HEK293 (cell line): Measurements from ENCODE around the gene FUBP3.

Source experiments
- GLI4 ChIP-seq: fragments of 450-650 bp; formaldehyde crosslinking; IDR thresholded peaks from 2 replicates; pipeline ENCODE4 v1.5.1; 2016; ENCODE audit warnings: missing biosample characterization, missing genetic modification characterization
- KLF9 ChIP-seq: fragments of 450-650 bp; formaldehyde crosslinking; IDR thresholded peaks from 2 replicates; pipeline ENCODE4 v1.5.1; 2016; ENCODE audit warnings: missing biosample characterization, missing genetic modification characterization, low read depth
- MZF1 ChIP-seq: fragments of 450-650 bp; formaldehyde crosslinking; IDR thresholded peaks from 2 replicates; pipeline ENCODE4 v1.5.1; 2017; ENCODE audit warnings: missing biosample characterization, missing genetic modification characterization, borderline replicate concordance
- PRDM1 ChIP-seq: fragments of 450-650 bp; formaldehyde crosslinking; IDR thresholded peaks from 2 replicates; pipeline ENCODE4; 2016; ENCODE audit warnings: missing biosample characterization, missing genetic modification characterization
- REST ChIP-seq: fragments of 450-650 bp; formaldehyde crosslinking; IDR thresholded peaks from 2 replicates; pipeline ENCODE4 v1.5.1; 2016; ENCODE audit warnings: missing biosample characterization, missing genetic modification characterization
- YY2 ChIP-seq: fragments of 450-650 bp; formaldehyde crosslinking; IDR thresholded peaks from 2 replicates; pipeline ENCODE4 v1.5.1; 2016; ENCODE audit warnings: missing biosample characterization, missing genetic modification characterization
- ZBTB44 ChIP-seq: fragments of 450-650 bp; IDR thresholded peaks from 2 replicates; pipeline ENCODE4 v1.5.1; 2018; ENCODE audit warnings: missing biosample characterization, mild to moderate bottlenecking, missing genetic modification characterization
- ZEB2 ChIP-seq: fragments of 450-650 bp; formaldehyde crosslinking; IDR thresholded peaks from 2 replicates; pipeline ENCODE4 v1.5.1; 2016; ENCODE audit warnings: missing biosample characterization, missing genetic modification characterization
- ZIC2 ChIP-seq: fragments of 450-650 bp; formaldehyde crosslinking; IDR thresholded peaks from 2 replicates; pipeline ENCODE4 v1.5.1; 2016; ENCODE audit warnings: missing biosample characterization, missing genetic modification characterization
- ZNF112 ChIP-seq: fragments of 450-650 bp; formaldehyde crosslinking; IDR thresholded peaks from 2 replicates; pipeline ENCODE4 v1.5.0; 2017; ENCODE audit warnings: missing biosample characterization, missing genetic modification characterization
- ZNF114 ChIP-seq: fragments of 450-650 bp; formaldehyde crosslinking; IDR thresholded peaks from 2 replicates; pipeline ENCODE4 v1.5.0; 2017; ENCODE audit warnings: missing biosample characterization, missing genetic modification characterization
- ZNF211 ChIP-seq: fragments of 450-650 bp; formaldehyde crosslinking; IDR thresholded peaks from 2 replicates; pipeline ENCODE4 v1.5.1; 2016; ENCODE audit warnings: low read depth, missing biosample characterization, missing genetic modification characterization
- ZNF221 ChIP-seq: fragments of 450-650 bp; formaldehyde crosslinking; IDR thresholded peaks from 2 replicates; pipeline ENCODE4 v1.5.1; 2017; ENCODE audit warnings: missing biosample characterization, missing genetic modification characterization, borderline replicate concordance
- ZNF24 ChIP-seq: fragments of 450-650 bp; formaldehyde crosslinking; IDR thresholded peaks from 2 replicates; pipeline ENCODE4 v1.5.1; 2016; ENCODE audit warnings: missing biosample characterization, missing genetic modification characterization
- ZNF26 ChIP-seq: fragments of 450-650 bp; formaldehyde crosslinking; IDR thresholded peaks from 2 replicates; pipeline ENCODE4 v1.5.1; 2016; ENCODE audit warnings: missing biosample characterization, missing genetic modification characterization
- ZNF280D ChIP-seq: fragments of 450-650 bp; formaldehyde crosslinking; IDR thresholded peaks from 2 replicates; pipeline ENCODE4 v1.5.1; 2016; ENCODE audit warnings: missing biosample characterization, missing genetic modification characterization
- ZNF391 ChIP-seq: fragments of 450-650 bp; formaldehyde crosslinking; IDR thresholded peaks from 2 replicates; pipeline ENCODE4 v1.5.1; 2016; ENCODE audit warnings: low read depth, missing biosample characterization, missing genetic modification characterization, borderline replicate concordance
- ZNF449 ChIP-seq: fragments of 450-650 bp; formaldehyde crosslinking; IDR thresholded peaks from 2 replicates; pipeline ENCODE4 v1.5.1; 2017; ENCODE audit warnings: missing biosample characterization, mild to moderate bottlenecking, missing genetic modification characterization, moderate library complexity
- ZNF558 ChIP-seq: fragments of 450-650 bp; formaldehyde crosslinking; IDR thresholded peaks from 2 replicates; pipeline ENCODE4 v1.5.1; 2016; ENCODE audit warnings: missing biosample characterization, missing genetic modification characterization
- ZNF580 ChIP-seq: fragments of 450-650 bp; formaldehyde crosslinking; IDR thresholded peaks from 2 replicates; pipeline ENCODE4 v1.5.1; 2016; ENCODE audit warnings: missing biosample characterization, missing genetic modification characterization
- ZNF610 ChIP-seq: fragments of 450-650 bp; formaldehyde crosslinking; IDR thresholded peaks from 2 replicates; pipeline ENCODE4 v1.5.1; 2016; ENCODE audit warnings: missing biosample characterization, missing genetic modification characterization, borderline replicate concordance
- ZNF629 ChIP-seq: fragments of 450-650 bp; formaldehyde crosslinking; IDR thresholded peaks from 2 replicates; pipeline ENCODE4 v1.5.1; 2017; ENCODE audit warnings: missing biosample characterization, missing genetic modification characterization
- ZNF76 ChIP-seq: fragments of 450-650 bp; formaldehyde crosslinking; IDR thresholded peaks from 2 replicates; pipeline ENCODE4; 2016; ENCODE audit warnings: low read depth, missing biosample characterization, missing genetic modification characterization, borderline replicate concordance
- ZNF785 ChIP-seq: fragments of 450-650 bp; formaldehyde crosslinking; IDR thresholded peaks from 2 replicates; pipeline ENCODE4 v1.5.1; 2016; ENCODE audit warnings: missing biosample characterization, missing genetic modification characterization
- ZSCAN4 ChIP-seq: fragments of 450-650 bp; formaldehyde crosslinking; IDR thresholded peaks from 2 replicates; pipeline ENCODE4 v1.5.1; 2017; ENCODE audit warnings: missing biosample characterization, missing genetic modification characterization

FUBP3 gene

GRCh38 chr9:130680836-130681768, 101.7 kb downstream of the FUBP3 start (continued):
- TF ChIP-seq ZNF610 (tag by site-specific recombination): 0 out of 2 replicates have a peak, but pooled peaks have one; percentile 27
- TF ChIP-seq ZNF629: peak; percentile 34; the same call in 1 of the 2 replicates
- no peak for TF ChIP-seq ZNF580 (tag by site-specific recombination)
- TF ChIP-seq KLF9 (tag by site-specific recombination): peak; percentile 79
- TF ChIP-seq ZNF280D (tag by site-specific recombination): no peak
- no peak; the same call in 1 of the 2 replicates for TF ChIP-seq ZBTB44 (tag by site-specific recombination)
- TF ChIP-seq PRDM1 (tag by site-specific recombination): no peak
- peak; percentile 53 for TF ChIP-seq ZEB2 (tag by site-specific recombination)
- TF ChIP-seq ZNF391 (tag by site-specific recombination): no peak
- no peak for TF ChIP-seq GLI4
- TF ChIP-seq ZNF26 (tag by site-specific recombination): no peak
- TF ChIP-seq REST (tag by site-specific recombination): peak; percentile 19; the same call in 1 of the 2 replicates
- TF ChIP-seq ZIC2 (tag by site-specific recombination): no peak
- TF ChIP-seq ZNF558 (tag by site-specific recombination): no peak
- no peak for TF ChIP-seq ZNF112 (tag by site-specific recombination)
- TF ChIP-seq YY2 (tag by site-specific recombination): no peak
- TF ChIP-seq ZNF24 (tag by site-specific recombination): peak; percentile 33; the same call in 1 of the 2 replicates
- no peak for TF ChIP-seq MZF1 (tag by site-specific recombination)
- TF ChIP-seq ZNF211 (tag by site-specific recombination): no peak
- TF ChIP-seq ZNF785 (tag by site-specific recombination): no peak
- TF ChIP-seq ZNF76 (tag by site-specific recombination): peak; percentile 45; the same call in 1 of the 2 replicates
- no peak for TF ChIP-seq ZNF221
- TF ChIP-seq ZSCAN4 (tag by site-specific recombination): no peak
- 0 out of 2 replicates have a peak, but pooled peaks have one; percentile 20 for TF ChIP-seq ZNF449
- no peak for TF ChIP-seq ZNF114 (tag by site-specific recombination)
